ENCODE measurements around the gene AGO1.
A peak's percentile ranks its signal among the peaks of the same experiment; 100 is the strongest.
"Not testable (repeated sequence)": the region's sequence is repeated elsewhere in the genome, so short reads cannot be mapped to it uniquely, and the experiment has no call there.

The AGO1 gene

DNA sequence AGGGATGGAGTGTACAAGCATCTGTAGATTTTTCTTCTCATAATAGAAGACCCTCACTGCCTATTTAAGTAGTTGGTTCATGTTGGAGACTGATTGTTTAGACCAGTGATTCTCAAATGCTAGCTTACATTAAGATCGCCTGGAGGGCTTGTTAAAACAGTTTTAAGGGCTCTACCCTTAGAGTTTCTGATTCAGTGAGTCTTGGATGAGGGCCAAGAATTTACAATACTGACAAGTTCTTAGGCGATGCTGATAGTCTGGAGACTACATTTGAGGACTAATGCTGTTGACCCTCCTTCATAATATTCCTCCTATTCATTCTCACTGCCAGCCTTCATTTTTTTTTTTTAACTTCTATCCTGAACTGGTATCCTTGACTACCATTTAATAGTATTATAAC is 32.7 kb downstream of the AGO1 start:
- DNase-seq (ENCODE audit: low read depth): no peak

DNA sequence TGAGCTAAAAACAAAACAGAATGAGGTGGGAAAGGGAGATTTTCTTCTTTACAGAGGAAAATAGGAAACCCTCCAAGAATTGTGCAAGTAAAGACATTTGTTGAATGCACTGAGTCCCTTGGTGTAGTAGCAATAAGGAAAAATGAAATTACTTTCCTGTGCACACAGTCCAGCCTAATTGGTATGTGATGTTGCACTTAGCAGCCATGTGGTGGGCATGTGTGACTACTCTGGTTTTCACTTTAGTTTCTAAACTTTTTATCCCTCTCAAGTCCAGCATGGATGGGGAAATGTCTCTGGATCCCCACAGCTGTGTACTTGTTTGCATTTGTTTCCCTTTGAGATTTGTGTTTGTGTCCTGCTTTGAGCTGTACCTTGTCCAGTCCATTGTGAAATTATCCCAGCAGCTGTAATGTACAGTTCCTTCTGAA is 40.8 kb downstream of the AGO1 start:
- no peak for DNase-seq (ENCODE audit: low read depth)

DNA sequence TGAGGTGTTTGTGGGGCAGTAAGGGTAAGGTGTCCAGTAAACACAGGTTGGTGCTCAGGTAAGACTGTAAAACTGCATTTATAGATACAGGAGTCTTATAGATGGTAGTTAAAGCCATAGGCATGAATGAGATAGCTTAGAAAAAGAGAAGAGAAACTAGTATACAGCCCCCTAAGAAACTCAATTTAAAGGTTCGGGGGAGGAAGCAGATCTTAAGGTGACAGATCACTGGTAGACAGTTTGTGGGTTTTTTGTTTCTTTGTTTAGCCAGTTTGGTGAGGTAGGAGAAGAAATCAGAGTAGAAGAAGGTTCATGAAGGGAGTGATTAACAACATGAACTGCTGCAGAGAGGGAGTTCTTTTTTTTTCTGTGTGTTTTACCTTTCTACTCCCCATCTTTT is 41.8 kb downstream of the AGO1 start:
- no peak for DNase-seq (ENCODE audit: low read depth)

DNA sequence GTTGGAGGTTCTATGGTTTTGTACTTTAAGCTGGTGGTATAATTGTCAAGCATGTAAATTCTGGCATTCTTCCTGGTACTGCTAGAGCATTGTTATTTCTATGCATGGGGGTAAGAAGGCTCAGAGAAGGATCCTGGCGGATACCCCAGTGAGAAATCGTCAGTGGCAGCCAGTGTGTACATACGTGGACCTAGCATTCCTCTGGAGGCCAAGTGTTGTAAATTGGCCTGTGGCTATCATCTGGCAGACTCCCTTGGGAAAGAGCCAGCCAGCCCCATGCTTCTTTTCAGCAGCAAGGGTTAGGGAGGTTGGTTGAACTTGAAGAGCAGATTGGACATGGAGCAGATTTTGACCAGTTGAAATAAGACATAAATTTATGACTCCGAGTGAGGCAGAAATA is 42.7 kb downstream of the AGO1 start:
- DNase-seq (ENCODE audit: low read depth): peak; percentile 31

DNA sequence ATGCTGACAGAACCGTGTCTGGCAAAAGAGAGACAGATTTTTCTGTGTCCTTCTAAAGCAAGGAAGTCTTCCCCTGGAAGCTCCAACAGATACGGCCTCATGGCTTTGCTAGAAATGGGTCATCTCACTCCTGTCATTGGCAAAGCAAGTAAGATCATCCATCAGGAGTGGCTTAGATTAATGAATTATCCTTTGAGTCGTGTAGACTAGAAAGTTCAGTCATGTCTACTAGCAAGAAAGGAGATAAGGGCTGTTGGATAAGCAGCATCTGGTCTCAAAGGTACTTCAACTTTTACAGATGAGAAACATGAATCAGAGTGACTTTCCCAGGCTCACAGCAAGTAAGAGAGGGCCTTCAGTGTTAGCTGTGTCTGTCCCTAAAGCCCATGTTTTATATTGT is 44.5 kb downstream of the AGO1 start:
- no peak for DNase-seq (ENCODE audit: low read depth)

DNA sequence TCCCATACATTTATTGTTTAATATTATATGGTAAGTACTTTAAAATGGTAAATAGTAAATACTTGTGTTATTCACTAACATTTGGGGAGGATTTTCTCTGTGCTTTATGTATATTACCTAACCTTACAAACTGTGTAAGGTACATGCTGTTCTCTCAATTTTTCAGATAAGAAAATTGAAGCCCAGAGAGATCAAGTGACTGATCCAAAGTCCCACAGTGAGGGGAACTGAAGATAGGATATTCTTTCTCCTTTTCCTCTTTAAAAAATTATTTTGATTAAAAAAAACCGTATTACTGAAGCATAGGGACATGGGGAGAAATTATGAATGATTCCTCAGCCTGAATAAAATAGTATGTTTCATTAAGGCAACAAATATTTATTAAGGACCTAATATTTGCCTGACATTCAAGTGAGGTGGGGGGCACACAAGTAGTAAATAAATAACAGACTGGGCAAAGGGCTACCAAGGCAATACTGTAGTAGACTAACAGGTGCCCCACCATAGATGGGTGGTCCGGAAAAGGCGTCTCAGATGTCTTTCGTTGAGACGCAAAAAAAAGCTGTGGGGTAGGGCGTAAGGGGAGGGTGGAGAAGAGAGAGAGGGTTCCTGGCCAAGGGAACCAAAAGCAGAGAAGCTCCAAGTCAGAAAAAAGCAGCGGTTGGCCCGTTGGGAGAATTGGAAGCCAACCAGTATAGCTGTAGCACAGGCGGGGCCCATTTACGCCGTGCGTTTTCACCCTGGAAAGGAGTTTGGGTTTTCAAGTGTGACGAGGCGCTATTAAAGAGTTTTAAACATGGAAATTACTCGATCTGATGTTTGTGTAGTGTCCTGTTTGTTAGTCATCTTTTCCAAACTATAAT is 47.0 kb downstream of the AGO1 start:
- peak; percentile 32 for DNase-seq (ENCODE audit: low read depth)

DNA sequence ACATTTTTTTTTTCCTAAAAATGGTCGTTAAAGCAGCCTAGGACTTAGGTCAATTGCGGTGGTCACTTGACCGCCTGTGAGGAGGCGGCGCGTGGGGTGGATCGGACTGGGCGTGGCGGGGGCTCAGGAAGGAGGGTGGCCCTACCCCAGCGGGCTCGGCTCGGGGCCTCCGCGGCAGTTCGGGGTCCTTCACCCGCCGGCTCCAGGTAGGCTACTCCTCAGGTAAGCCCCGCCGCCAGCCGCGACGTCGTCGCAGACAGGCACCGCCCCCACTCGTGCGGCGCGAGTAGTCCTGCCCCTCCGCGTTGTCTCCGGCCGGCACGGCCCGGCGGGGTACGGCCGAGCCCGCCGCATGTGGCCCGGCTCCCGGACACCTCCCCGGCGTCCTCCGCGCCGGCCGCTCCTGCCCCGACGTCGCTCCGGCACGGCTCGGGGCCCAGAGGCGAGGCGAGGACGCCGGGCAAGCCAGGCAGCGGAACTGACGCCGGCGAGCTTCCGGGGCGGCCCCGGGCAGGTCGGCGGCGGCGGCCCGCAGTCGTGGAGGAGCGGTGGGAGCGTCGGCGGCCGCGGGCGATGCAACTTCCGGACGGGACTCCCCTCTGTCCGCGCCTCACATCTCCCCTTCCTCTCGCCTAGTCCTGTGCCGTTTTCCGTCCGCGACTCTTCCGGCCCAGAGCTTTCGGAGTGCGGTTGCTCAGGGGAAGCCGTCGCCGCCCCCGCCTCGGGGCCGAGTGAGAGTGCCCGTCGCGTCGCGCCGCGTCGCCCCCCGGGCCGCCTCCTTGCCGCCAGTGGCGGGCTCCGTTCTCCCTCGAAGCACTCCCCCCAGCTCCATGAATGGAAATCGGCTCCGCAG is 47.8 kb downstream of the AGO1 start, which contains the start of gene AGO3:
TSS of gene AGO3 (plus strand) at position 513 of the 853 bp plus-strand sequence. CDS start at position 835, 322 bp downstream.
- DNase-seq (ENCODE audit: low read depth): peak; percentile 46

DNA sequence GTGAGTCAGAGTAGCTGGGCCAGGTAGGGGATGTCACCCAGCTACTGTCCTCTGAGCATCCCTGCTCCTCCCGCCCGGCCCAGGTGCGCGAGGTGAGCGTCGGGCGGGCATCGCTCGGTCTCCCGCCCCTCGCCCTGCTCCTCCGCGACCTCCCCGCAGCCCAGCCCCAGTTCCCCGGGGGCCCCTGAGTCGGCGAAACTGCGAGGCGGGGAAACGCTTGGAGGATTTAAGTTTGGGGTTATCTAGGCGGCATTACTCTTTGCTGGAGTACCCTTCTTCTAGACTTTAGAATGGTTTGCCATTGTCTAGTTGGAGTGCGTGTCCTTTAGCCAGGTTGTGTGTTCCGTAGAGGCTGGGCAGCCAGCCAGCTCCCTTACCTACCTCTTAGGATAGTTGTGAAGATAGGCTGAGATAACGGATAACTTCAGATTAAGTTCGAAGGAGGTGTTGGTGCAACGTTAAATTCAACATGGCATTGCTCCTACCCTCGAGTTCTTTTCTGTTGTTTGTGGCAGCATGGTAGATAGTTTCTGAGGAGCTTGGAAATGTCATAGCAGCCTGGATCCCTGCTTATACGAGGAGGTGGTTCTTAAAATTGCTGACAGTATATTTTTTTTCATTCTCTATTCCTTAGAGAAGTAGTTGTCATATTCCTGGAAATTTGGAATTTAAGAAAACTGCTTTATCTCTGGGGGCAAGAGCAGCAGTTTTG is 48.6 kb downstream of the AGO1 start:
- no peak for DNase-seq (ENCODE audit: low read depth)

DNA sequence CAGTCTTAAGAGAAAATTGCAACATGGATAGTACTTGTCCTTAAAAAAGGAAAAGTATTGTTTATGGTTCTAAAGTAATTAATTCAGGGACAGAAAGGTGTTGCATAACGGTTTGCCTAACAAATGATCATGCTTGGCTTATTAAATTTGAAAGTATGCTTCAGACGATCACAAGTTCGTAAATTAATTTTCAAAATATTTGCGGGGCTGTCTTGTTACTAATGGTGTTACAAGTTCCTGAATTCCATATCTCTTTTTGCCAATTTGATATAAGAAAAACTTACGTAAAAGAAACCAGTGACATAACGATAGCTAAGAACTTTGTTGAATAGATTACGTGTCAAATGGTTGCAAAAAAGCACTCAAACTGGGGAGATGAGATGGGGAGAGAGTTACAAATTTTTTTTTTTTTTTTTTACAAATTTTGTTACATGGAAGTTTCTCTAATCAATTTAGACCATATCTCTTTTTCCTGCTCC is 49.2 kb downstream of the AGO1 start:
- no peak for DNase-seq (ENCODE audit: low read depth)

DNA sequence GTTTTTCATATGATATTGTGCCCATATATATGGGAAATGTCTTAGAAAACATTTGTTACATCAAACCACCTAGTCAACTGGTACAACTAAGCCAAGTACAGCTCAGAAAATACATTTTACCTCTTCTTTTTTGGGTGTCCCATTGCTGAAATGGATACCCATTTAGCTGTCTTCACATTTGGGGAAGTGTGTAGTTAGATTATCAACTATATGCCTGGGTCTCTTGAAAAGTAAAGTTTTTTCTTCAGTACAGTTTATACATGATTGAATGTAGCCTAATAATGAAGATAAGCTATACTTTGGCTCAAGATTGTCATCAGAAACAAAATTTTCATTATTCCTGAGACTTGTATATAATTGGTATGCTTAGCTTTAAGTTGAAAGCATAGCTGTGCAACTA is 49.9 kb downstream of the AGO1 start:
- no peak for DNase-seq (ENCODE audit: low read depth)

DNA sequence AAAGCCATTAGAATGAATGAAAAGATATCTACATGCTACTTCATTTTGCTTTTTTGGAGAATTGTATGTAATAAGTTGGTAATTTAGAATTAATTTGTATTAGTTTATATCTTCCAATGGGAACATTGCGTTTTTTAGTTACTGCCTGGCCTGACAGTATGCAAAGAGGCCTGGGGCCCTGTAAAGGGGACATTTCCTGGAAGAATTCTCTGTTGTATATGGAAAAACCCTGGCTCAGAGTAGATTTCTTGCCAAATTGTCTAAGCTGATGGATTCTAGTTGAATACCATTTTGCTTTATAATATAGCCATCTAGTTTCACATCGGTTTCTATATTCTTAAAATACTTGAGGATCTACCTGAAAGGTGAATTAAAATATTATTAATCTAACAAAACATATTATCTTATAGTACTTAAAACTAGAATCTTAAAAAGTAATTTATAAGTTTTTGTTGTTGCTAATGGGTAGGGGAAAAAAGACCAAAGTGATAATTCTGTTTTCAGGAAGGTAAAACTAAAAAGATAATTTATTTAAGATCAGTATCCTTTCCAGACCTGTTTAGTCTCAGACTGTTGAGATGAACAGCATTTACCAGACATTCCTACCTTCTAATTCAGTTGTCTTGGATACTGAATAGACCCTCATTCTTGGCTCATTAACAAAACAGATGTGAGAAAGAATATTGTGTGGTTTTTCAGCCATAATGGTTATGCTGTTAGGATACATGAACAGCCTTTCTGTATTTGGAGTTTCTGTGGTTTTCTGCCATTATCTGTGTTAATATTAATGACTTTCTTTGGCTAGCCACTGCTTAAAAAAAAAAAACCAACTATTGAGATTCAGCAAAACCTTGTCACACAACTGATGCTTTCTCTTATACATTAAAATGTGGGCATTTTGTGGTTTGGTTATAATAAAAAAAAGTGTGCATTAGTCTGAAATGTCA is 52.7 kb downstream of the AGO1 start:
- no peak for DNase-seq (ENCODE audit: low read depth)

DNA sequence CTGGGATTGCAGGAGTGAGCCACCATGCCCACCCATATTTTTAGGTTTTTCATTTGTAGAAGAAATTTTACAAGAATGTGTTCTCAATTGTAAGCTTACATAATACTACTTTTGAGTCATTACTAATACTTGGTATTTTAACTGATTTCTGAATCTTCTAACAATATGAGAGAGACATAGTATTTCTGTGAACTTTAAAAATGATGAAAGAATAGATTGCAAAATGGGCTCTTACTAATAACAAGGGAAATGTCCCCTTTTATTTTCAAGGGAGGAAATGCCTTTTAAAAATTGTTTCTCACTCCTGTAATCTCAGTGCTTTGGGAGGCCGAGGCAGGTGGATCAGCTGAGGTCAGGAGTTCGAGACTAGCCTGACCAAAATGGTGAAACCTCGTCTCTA is 53.8 kb downstream of the AGO1 start:
- DNase-seq (ENCODE audit: low read depth): no peak

DNA sequence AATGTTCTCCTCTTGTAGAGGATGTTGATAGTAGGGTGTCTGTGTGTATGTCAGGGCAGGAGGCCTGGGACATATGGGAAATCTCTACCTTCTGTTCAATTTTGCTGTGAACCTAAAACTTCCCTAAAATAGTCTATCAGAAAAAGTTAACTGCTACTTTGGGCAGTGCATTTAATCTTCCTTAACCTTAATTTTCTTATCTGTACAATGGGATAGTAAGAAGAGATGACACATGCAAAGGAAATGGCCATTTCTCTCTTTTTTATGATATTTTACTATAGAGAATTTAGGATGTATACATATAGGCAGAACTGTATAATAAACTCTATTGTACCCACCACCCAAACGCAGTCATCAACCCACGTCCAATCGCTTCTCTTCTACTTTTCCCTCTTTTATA is 56.5 kb downstream of the AGO1 start:
- no peak for DNase-seq (ENCODE audit: low read depth)

DNA sequence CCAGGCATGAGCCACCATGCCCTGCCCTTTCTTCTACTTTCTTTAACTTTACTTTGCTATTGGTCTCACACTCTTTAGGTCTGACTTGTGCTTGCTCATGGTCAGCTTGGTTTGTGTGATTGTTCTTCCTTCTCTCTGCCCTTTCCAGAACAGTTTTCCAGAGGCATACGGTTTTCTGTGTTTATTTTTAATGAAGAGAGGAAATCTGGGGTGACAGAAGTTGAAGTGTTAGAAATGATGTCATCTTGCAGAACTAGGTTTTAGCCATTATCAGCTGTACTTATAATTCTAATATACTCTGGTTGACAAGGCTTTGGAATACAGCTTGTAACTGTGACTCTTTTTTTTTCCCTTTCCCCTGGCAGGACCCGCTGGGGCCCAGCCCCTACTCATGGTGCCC is 62.3 kb downstream of the AGO1 start:
- no peak for DNase-seq (ENCODE audit: low read depth)

DNA sequence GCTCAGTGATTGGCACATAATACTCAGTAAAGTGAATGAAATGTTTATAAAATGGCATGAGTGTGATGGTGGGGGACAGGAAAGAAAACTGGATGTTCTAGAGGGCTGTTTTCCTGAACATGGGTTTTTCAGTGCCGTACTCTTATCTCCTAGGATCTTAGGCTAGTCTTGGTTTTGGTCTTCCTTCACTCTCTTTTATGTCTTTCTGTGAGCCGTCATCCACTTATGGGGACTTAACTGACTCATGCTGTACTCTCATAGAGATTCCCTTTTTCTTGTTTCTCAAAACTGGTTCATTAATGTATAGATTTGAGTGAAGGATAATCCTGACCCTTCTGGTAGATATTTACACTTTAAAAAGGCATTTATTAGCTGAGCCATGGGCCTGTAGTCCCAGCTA is 64.5 kb downstream of the AGO1 start:
- DNase-seq (ENCODE audit: low read depth): no peak

DNA sequence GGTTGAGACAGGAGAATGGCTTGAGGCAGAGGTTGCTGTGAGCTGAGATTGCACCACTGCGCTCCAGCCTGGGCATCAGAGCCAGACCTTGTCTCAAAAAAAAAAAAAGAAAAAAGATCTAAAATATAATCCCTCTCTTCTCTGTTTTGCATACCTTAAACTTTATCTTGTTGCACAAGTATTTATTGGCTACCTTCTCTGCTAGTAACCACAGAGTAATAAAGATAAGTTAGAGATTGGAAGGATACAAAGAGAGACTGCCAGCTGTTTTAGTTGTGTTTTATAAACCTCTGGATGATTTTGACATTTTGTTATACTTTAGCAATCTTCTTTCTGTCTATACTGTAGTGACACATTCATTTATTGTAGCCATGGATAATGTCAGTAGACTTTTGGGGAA is 75.5 kb downstream of the AGO1 start:
- no peak for DNase-seq (ENCODE audit: low read depth)

DNA sequence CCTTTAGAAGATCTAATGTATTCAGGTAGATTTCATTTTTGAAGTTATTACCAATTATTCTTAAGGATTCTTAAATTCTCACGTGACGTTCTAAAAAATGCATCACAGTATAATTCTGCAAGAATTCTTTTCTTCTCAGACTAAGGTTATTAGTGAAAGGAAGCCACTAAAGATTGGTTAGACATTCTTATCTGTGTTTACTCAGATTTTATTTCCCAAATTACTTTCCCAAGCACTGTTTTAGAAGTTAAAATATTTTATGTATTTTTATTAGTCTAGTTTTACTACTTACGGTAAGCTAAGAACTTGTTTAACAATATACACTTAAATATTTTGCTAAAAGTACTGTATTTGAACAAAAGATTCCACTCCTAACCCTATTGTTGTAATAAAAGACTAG is 76.3 kb downstream of the AGO1 start:
- DNase-seq (ENCODE audit: low read depth): no peak

DNA sequence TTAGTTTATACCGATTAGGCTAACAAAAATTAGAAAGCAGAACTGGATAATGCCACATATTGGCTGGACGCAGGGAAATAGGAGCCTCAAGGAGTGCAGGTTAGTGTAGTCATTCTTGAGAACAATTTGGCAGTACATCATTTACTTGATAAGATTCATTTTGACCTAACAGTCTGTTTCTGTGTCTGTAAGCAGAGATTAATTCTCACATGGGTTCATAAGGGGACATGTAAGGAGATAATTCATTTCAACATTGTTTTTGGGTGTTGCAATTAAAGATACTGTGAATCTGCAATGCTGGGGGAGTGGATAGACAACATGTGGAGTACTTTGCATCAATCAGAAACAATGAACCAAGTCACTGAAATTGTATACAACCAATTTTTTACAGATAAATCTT is 79.9 kb downstream of the AGO1 start:
- DNase-seq (ENCODE audit: low read depth): no peak

DNA sequence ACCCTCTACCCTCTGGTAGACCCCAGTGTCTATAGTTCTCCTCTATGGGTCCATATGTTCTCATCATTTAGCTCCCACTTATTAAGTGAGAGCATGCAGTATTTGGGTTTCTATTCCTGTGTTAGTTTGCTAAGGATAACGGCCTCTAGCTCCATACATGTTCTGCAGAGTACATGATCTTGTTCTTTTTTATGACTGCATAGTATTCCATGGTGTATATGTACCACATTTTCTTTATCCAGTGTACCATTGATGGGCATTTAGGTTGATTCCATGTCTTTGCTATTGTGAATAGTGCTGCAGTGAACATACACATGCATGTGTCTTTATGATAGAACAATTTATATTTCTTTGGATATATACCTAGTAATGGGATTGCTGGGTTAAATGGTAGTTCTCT is 81.3 kb downstream of the AGO1 start:
- not testable (repeated sequence) for DNase-seq (ENCODE audit: low read depth)

DNA sequence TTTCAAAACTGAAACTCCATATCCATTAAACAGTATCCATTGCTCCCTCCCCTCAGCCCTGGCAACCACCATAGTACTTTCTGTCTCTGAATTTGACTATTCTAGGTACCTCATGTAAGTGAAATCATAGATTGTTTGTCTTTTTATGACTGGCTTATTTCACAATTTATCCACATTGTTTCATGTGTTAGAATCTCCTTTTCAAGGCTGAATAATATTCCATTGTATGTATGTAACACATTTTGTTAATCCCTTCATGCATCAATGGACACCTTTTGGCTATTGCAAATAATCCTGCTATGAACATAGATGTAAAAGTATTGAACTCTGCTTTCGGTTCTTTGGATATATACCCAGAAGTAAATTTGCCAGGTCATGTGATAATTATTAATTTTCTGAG is 85.4 kb downstream of the AGO1 start:
- no peak for DNase-seq (ENCODE audit: low read depth)

DNA sequence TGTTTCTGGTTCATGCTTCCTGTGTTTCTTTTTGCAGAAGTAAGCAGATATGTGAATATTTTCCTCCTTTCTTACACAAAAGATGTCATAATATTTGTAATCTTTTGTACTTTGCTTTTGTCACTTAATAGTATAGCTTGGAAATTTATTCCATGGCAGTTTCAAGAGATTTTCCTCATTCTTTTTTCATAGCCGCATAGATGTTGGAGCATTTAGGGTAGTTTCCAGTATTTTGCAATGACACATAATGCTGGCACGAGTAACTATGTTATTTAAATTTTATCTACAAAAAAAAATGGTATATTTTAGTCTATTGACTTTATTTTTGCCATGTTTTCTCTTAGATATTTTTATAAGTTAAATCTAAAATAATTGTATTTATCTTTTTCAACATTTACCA is 88.6 kb downstream of the AGO1 start:
- DNase-seq (ENCODE audit: low read depth): no peak
